Uterus (tissue), 2 donors: ENCODE results near the gene SHC4.

Source experiments
- POLR2A ChIP-seq, 2 donors: fragments of 450-650 bp; IDR thresholded peaks; one replicate each; pipeline ENCODE4 v1.6.1; 2016; ENCODE audit warnings: antibody characterized with exemption in 2 of 2, mild to moderate bottlenecking in 1 of 2, moderate library complexity in 1 of 2
- TF ChIP-seq, protein P1 (sequence below), 4 experiments: fragments of 200-600 bp in 2 of 4; fragments of 450-650 bp in 2 of 4; sonication (generic) in 2 of 4; IDR thresholded peaks; one replicate each; pipeline ENCODE4 v1.5.1; 2016 to 2019; ENCODE audit warnings: antibody characterized with exemption in 4 of 4, mild to moderate bottlenecking in 2 of 4, moderate library complexity in 1 of 4

DNA sequence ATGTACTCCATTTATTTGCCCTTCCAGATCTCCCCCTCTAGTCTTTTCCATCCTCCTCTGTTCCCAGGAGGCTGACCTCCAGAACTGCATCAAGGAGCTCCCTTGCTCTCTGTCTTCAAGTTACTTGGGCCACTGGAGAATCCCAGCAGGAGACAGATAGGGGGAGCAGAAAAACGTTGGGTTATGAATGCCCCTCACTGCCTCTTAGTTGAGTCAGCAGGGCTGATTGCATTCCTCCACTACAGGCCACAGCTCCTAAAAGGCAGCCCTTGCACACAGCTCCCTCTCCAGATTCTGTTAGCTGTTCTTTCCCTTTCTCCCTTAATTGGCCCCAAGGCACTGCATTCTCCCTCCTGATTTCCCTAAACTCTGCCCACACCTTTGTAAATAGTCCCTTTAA is 140.5 kb downstream of the SHC4 start:
- TF ChIP-seq, protein P1, sequence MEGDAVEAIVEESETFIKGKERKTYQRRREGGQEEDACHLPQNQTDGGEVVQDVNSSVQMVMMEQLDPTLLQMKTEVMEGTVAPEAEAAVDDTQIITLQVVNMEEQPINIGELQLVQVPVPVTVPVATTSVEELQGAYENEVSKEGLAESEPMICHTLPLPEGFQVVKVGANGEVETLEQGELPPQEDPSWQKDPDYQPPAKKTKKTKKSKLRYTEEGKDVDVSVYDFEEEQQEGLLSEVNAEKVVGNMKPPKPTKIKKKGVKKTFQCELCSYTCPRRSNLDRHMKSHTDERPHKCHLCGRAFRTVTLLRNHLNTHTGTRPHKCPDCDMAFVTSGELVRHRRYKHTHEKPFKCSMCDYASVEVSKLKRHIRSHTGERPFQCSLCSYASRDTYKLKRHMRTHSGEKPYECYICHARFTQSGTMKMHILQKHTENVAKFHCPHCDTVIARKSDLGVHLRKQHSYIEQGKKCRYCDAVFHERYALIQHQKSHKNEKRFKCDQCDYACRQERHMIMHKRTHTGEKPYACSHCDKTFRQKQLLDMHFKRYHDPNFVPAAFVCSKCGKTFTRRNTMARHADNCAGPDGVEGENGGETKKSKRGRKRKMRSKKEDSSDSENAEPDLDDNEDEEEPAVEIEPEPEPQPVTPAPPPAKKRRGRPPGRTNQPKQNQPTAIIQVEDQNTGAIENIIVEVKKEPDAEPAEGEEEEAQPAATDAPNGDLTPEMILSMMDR (IDR thresholded peaks at IDR 0.05): no peak
- no peak for TF ChIP-seq POLR2A (IDR thresholded peaks at IDR 0.05)
